Ovary (tissue), 9 donors: Measurements from ENCODE around the gene GNPTAB. TPM values are rescaled to one million over a fixed set of nuclear protein-coding genes. Genes with fewer than 3 reads are reported as not detected.

ENCODE experiments used
- DNase-seq, 5 donors: peaks; one replicate each; pipeline ENCODE4 v3.0.0-alpha.2; 2019 to 2020
- H3K27ac ChIP-seq, 2 donors: fragments of 200-600 bp; one replicate each; pipeline versions ENCODE4 v1.5.1 to v1.8.0; 2019 to 2022
- H3K27me3 ChIP-seq: fragments of 200-600 bp; one replicate; pipeline ENCODE4 v1.8.0; 2022
- H3K36me3 ChIP-seq: fragments of 200-600 bp; sonication (generic); one replicate; pipeline ENCODE4 v1.5.1; 2019
- H3K4me1 ChIP-seq: one replicate; pipeline ENCODE4 v1.8.1; 2013; ENCODE audit warnings: mild to moderate bottlenecking, moderate library complexity; ENCODE audit not compliant: insufficient read depth
- H3K4me3 ChIP-seq: fragments of 200-600 bp; sonication (generic); one replicate; pipeline ENCODE4 v1.5.1; 2017
- H3K9me3 ChIP-seq, 2 donors: fragments of 200-600 bp in 1 of 2; sonication (generic) in 1 of 2; one replicate each; pipeline versions ENCODE4 v1.5.1 to v1.8.1; 2013 to 2019; ENCODE audit warnings: mild to moderate bottlenecking in 1 of 2, moderate library complexity in 1 of 2
- EP300 ChIP-seq: sonication (generic); formaldehyde crosslinking; IDR thresholded peaks from one replicate; pipeline ENCODE4 v1.6.1; 2017; ENCODE audit warnings: antibody characterized with exemption
- POLR2A ChIP-seq: fragments of 450-650 bp; IDR thresholded peaks from one replicate; pipeline ENCODE4 v1.6.1; 2017; ENCODE audit warnings: antibody characterized with exemption, mild to moderate bottlenecking, moderate library complexity
- WGBS, 3 donors: extraction: QIAGEN DNeasy Blood & Tissue Kit in 1 of 3; methylation state at CpG; one replicate each; pipeline versions ENCODE4 v1.1.5 to v1.1.7; 2013 to 2017; 5-methylcytosine and 5-hydroxymethylcytosine counted together
- intact Hi-C, 4 donors: fragments of 100-400 bp; cut with DNase I; formaldehyde crosslinking; loops; one replicate each; pipeline versions ENCODE4 v1.11.0 to v1.15.1; 2022 to 2023
- polyA plus RNA-seq, 2 donors: library from polyadenylated mRNA; stranded (reverse); fragments of 200-250 nt in 1 of 2; fragments of 350-450 nt in 1 of 2; fragmentation: Illumina TruSeq in 1 of 2; extraction: RNeasy Lipid Tissue Mini Kit (QIAGEN cat#74804) in 1 of 2; gene quantifications; one replicate each; pipeline ENCODE4 v1.2.3, GENCODE V29; 2013 to 2014
- total RNA-seq, 7 donors: library from RNA; depleted of rRNA in 2 of 7; stranded (reverse); fragments of >200 nt in 2 of 7; fragmentation: NEBNext Ultra II Directional in 3 of 7; extraction: Animal tissue kit (Norgen Biotek cat#: 25700) in 3 of 7; gene quantifications; one replicate each; pipeline versions ENCODE4 v1.1.0 to v1.2.4, GENCODE V29; 2016 to 2023
- TF ChIP-seq, protein P1 (sequence below), 3 donors: fragments of 450-650 bp in 2 of 3; fragments of 200-600 bp in 1 of 3; IDR thresholded peaks; one replicate each; pipeline versions ENCODE4 v1.5.1 to v1.8.0; 2016 to 2022; ENCODE audit warnings: antibody characterized with exemption in 3 of 3, mild to moderate bottlenecking in 1 of 3
- donor health status: DM: no; HTN: no; CAD: no; lungs with moderate emphysema.
- donor health status: DM: no; HTN: no; CAD: no.
- donor health status: Bipolar disorder and iron deficiency.
- donor health status: DM: yes; HTN: yes; CAD: no.
- donor health status: DM: no; HTN: no; CAD: no.
- donor health status: DM: yes; HTN: yes; CAD: no.

GNPTAB gene
- total and polyA plus RNA-seq, 9 donors, result 7.1 to 24.2 (median 16.6) TPM

DNA sequence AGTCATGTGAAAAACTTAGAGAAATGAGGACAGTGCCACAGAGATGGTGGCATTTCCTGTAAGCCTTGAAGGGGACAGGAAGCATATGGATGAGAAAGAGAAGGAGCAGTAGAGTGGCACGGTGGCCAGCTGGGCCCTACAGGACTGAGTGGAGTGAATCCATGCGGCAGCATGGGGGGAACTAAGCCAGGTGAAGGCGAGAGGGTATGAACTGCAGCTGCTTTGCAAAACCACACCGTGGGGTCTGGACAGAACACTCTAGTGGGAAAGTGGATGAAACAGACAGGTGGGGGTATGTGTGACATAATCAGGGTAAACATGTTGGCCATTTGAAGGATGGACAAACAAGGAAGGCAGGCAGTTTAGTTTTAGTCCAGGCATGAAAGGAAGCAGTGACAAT lies 81.1 kb downstream of the GNPTAB start:
- no peak overlapping the region for H3K4me3 ChIP-seq
- TF ChIP-seq EP300 (no peak), POLR2A (no peak)
- TF ChIP-seq, protein P1, sequence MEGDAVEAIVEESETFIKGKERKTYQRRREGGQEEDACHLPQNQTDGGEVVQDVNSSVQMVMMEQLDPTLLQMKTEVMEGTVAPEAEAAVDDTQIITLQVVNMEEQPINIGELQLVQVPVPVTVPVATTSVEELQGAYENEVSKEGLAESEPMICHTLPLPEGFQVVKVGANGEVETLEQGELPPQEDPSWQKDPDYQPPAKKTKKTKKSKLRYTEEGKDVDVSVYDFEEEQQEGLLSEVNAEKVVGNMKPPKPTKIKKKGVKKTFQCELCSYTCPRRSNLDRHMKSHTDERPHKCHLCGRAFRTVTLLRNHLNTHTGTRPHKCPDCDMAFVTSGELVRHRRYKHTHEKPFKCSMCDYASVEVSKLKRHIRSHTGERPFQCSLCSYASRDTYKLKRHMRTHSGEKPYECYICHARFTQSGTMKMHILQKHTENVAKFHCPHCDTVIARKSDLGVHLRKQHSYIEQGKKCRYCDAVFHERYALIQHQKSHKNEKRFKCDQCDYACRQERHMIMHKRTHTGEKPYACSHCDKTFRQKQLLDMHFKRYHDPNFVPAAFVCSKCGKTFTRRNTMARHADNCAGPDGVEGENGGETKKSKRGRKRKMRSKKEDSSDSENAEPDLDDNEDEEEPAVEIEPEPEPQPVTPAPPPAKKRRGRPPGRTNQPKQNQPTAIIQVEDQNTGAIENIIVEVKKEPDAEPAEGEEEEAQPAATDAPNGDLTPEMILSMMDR (IDR thresholded peaks at IDR 0.05), result no peak
- H3K27me3 ChIP-seq, result no peaks in the 10 kb centered on the region
- H3K9me3 ChIP-seq, result no peaks in the 10 kb centered on the region
- no peak for DNase-seq
- 90 to 91% (median 91%) methylated on average over 4 of the region's 4 CpGs for WGBS, 3 donors
- no peaks in the 10 kb centered on the region for H3K4me1 ChIP-seq
- intact Hi-C loops, result loop anchor here in 1 of 4 donors (10.0 kb wide), 1 partner anchor 335 kb away; no protein-coding TSS in a partner anchor
- H3K27ac ChIP-seq, result no peak overlapping the region
- H3K36me3 ChIP-seq, result no peaks in the 10 kb centered on the region

DNA sequence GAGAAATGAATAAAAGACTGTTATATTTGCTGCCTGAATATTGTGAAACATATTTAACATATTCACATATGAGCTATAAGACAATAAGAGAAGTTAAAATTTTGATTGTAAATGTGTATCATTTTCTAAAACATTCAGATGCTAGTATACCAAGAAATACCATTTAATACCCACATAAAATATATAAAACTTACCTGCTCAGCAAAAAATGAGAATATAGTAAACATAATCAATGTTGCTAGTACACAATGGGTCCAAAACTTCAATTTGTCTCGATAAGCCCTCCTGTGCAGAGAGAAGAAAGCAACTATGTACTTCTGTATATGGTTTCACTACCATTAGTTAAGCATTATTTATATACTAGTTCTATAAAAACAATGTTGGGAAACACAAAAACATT lies 81.9 kb downstream of the GNPTAB start:
- DNase-seq, result no peak
- WGBS, 3 donors, result 94 to 97% (median 95%) methylated on average over 1 of the region's 1 CpG
- Histone ChIP-seq H3K36me3 (no peaks in the 10 kb centered on the region), H3K4me3 (no peak overlapping the region), H3K27me3 (no peaks in the 10 kb centered on the region), H3K27ac (no peak overlapping the region), H3K4me1 (peaks cover 2% of the 10 kb centered on the region), H3K9me3 (no peaks in the 10 kb centered on the region)
- TF ChIP-seq POLR2A, result no peak
- no peak for TF ChIP-seq EP300
- TF ChIP-seq, protein P1 (IDR thresholded peaks at IDR 0.05), result no peak
- intact Hi-C loops, result no loop called here

DNA sequence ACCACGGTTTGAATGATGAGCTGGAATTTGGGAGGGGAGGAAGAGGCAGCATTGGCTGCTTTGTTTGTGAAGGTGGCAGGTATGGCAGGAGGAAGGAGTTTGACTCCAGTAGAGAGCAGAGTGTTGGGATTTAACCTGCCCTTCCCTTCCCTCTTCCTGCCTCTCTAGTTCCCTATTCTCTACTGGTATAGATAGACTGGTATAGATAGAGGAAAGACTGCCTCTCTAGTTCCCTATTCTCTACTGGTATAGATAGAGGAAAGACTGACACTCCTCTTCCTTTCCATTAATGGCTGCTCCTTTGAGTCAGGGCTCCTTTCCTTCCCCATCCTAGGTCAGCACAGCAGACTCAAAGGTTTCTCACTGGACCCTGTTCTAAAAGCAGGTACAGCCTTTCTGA lies 83.1 kb downstream of the GNPTAB start:
- no peak for TF ChIP-seq POLR2A
- no peak for TF ChIP-seq EP300
- TF ChIP-seq, protein P1 (IDR thresholded peaks at IDR 0.05), result no peak
- H3K4me1 ChIP-seq, result peaks cover 2% of the 10 kb centered on the region
- DNase-seq, result no peak
- no peak overlapping the region for H3K27ac ChIP-seq
- intact Hi-C loops, result no loop called here
- H3K4me3 ChIP-seq, result no peak overlapping the region
- H3K9me3 ChIP-seq, result no peaks in the 10 kb centered on the region
- 67 to 95% (median 82%) methylated on average over 1 of the region's 1 CpG for WGBS, 3 donors
- H3K27me3 ChIP-seq, result no peaks in the 10 kb centered on the region
- no peaks in the 10 kb centered on the region for H3K36me3 ChIP-seq

DNA sequence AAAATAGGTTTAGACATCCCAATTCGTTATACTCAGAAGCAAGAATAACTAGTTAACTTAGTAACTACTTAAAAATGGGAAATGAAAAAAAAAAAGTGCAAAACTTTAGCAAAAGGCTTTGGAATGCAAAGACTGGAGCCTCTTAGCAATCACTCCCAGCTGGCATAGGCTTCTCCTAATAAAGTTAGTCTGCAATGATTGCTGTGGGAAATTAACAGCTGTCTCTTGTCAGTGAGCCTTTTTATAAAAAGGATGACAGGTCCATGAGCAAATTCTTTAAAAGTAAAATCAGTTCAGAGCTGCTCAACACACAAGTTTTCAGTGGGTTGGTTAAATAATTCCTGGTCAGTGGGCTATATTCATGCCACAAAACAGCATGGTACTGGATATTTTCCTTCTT lies 84.1 kb downstream of the GNPTAB start:
- H3K4me3 ChIP-seq, result no peak overlapping the region
- no peak for DNase-seq
- H3K9me3 ChIP-seq, result no peaks in the 10 kb centered on the region
- H3K27me3 ChIP-seq, result no peaks in the 10 kb centered on the region
- no peak overlapping the region for H3K27ac ChIP-seq
- H3K36me3 ChIP-seq, result no peaks in the 10 kb centered on the region
- H3K4me1 ChIP-seq, result peaks cover 2% of the 10 kb centered on the region
- TF ChIP-seq POLR2A, result no peak
- no peak for TF ChIP-seq EP300
- TF ChIP-seq, protein P1 (IDR thresholded peaks at IDR 0.05), result no peak
- intact Hi-C loops, result no loop called here
- WGBS, 3 donors, result 77 to 86% (median 80%) methylated on average over 1 of the region's 1 CpG
